Activated CD4-positive, CD25-positive, alpha-beta regulatory T cell treated with anti-CD3 and anti-CD28 coated beads, Interleukin-2, amount 50 U/mL, for 16 hours (primary cell): ENCODE results near the gene B3GNT2.
"Not testable (repeated sequence)": the region's sequence is repeated elsewhere in the genome, so short reads cannot be mapped to it uniquely, and the experiment has no call there.

Experiments used
- DNase-seq: peaks from one replicate; pipeline ENCODE4 v3.0.0-alpha.2; 2020; ENCODE audit warnings: low read depth, low spot score

B3GNT2 gene

GRCh38 chr2:62195421-62196277 lies at the start of gene B3GNT2:
B3GNT2 (plus strand) TSS chr2:62196115; CDS start chr2:62222221, 26,106 bp downstream.
- DNase-seq = peak; percentile 67

- not testable (repeated sequence) for DNase-seq
Measured at GRCh38 chr2:62146790-62147189, 49.1 kb upstream of the B3GNT2 start.

- DNase-seq = no peak
Measured at GRCh38 chr2:62147610-62148301, 48.2 kb upstream of the B3GNT2 start.

GRCh38 chr2:62149708-62150107 lies 46.2 kb upstream of the B3GNT2 start:
- no peak for DNase-seq

- no peak for DNase-seq
Measured at GRCh38 chr2:62150597-62151305, 45.2 kb upstream of the B3GNT2 start.

- no peak for DNase-seq
Measured at GRCh38 chr2:62151306-62151638, 44.6 kb upstream of the B3GNT2 start.

GRCh38 chr2:62152000-62152399 lies 43.9 kb upstream of the B3GNT2 start:
- no peak for DNase-seq

GRCh38 chr2:62156861-62157496 lies 38.9 kb upstream of the B3GNT2 start:
- DNase-seq = no peak

GRCh38 chr2:62158444-62159121 lies 37.3 kb upstream of the B3GNT2 start:
- DNase-seq = no peak

GRCh38 chr2:62160691-62161090 lies 35.2 kb upstream of the B3GNT2 start:
- not testable (repeated sequence) for DNase-seq

- no peak for DNase-seq
Measured at GRCh38 chr2:62163106-62163831, 32.6 kb upstream of the B3GNT2 start.

GRCh38 chr2:62163834-62164233 lies 32.1 kb upstream of the B3GNT2 start:
- no peak for DNase-seq

- no peak for DNase-seq
Measured at GRCh38 chr2:62175728-62176127, 20.2 kb upstream of the B3GNT2 start.

- DNase-seq = no peak
Measured at GRCh38 chr2:62176801-62177200, 19.1 kb upstream of the B3GNT2 start.

- no peak for DNase-seq
Measured at GRCh38 chr2:62177392-62178049, 18.4 kb upstream of the B3GNT2 start.

- DNase-seq = no peak
Measured at GRCh38 chr2:62178741-62179271, 17.1 kb upstream of the B3GNT2 start.

GRCh38 chr2:62180975-62181374 lies 14.9 kb upstream of the B3GNT2 start:
- no peak for DNase-seq

- no peak for DNase-seq
Measured at GRCh38 chr2:62181843-62182242, 14.1 kb upstream of the B3GNT2 start.

GRCh38 chr2:62184512-62185230 lies 11.2 kb upstream of the B3GNT2 start:
- DNase-seq = no peak
